ENCODE data around the gene CFHR5. TPM values are rescaled to one million over a fixed set of nuclear protein-coding genes. Genes with fewer than 3 reads are reported as not detected.
A peak's percentile ranks its signal among the peaks of the same experiment; 100 is the strongest.

Gene CFHR5
- total and polyA plus RNA-seq, 5 donors from 2014 or later, result not detected

DNA sequence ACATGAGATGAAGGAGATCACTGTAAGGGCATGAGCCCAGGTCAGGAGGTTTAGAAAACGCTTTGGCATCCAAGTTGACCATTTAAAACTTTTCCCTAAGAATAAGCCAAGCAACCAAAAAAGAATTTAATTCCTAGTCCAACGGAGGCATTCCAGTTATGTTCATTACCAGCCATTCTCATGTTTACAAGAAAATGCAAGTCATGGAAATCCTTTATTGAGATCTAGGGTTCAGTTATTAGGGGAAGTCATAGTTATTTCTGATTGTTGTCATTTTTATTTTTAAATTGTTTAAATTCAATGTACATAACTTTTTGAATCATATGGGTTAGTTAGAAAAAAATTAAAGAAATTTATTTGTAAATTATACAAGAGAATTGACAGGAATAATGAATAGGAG is 24.5 kb downstream of the CFHR5 start:
- Histone ChIP-seq H3K4me3 (ENCODE audit: low read depth, low read length) (no peak overlapping the region), H3K36me3 (ENCODE audit: control insufficient read depth, insufficient read depth, low read length) (no peaks in the 10 kb centered on the region), H3K27me3 (ENCODE audit: control insufficient read depth, insufficient read depth, low read length) (no peaks in the 10 kb centered on the region), H3K4me1 (ENCODE audit: control insufficient read depth, insufficient read depth, low read length, poor library complexity, severe bottlenecking) (no peaks in the 10 kb centered on the region), H3K9me3 (ENCODE audit: control insufficient read depth in 2 of 2, low read length in 2 of 2) (no peaks in the 10 kb centered on the region), H3K27ac (ENCODE audit: insufficient read depth, low read length, poor library complexity, severe bottlenecking) (no peak overlapping the region)
- Mint-ChIP-seq H3K4me1 (no peaks in the 10 kb centered on the region), H3K9me3 (peaks cover 0 to 1% (median 0%) of the 10 kb centered on the region in 7 donors), H3K4me3 (no peak overlapping the region), H3K36me3 (no peaks in the 10 kb centered on the region), H3K27ac (no peak overlapping the region), H3K27me3 (no peaks in the 10 kb centered on the region)
- ATAC-seq (ENCODE audit: low read depth in 2 of 2), result no peak
- no peak for DNase-seq

DNA sequence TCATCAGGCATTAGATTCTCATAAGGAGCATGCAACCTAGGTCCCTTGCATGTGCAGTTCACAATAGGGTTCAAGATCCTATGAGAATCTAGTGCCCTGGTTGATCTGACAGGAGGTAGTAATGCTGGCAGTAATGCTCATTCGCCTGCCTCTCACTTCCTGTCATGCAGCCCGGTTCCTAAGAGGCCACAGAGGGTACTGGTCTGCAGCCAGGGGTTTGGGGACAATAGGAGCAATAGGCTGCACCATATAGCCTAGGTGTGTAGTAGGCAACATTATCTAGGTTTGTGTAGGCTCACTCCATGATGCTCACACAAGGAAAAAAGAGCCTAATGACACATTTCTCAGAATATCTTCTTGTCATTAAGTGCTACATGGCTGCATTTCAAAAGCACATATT is 25.8 kb downstream of the CFHR5 start:
- Mint-ChIP-seq H3K4me3 (peak overlapping the region in 1 of 4 donors; percentile 6), H3K27ac (no peak overlapping the region), H3K36me3 (no peaks in the 10 kb centered on the region), H3K27me3 (no peaks in the 10 kb centered on the region), H3K9me3 (peaks cover 0 to 1% (median 0%) of the 10 kb centered on the region in 7 donors), H3K4me1 (no peaks in the 10 kb centered on the region)
- Histone ChIP-seq H3K27me3 (ENCODE audit: control insufficient read depth, insufficient read depth, low read length) (no peaks in the 10 kb centered on the region), H3K4me3 (ENCODE audit: low read depth, low read length) (no peak overlapping the region), H3K27ac (ENCODE audit: insufficient read depth, low read length, poor library complexity, severe bottlenecking) (no peak overlapping the region), H3K36me3 (ENCODE audit: control insufficient read depth, insufficient read depth, low read length) (no peaks in the 10 kb centered on the region), H3K9me3 (ENCODE audit: control insufficient read depth in 2 of 2, low read length in 2 of 2) (no peaks in the 10 kb centered on the region), H3K4me1 (ENCODE audit: control insufficient read depth, insufficient read depth, low read length, poor library complexity, severe bottlenecking) (no peaks in the 10 kb centered on the region)
- ATAC-seq (ENCODE audit: low read depth in 2 of 2) (no peak), DNase-seq (no peak)

DNA sequence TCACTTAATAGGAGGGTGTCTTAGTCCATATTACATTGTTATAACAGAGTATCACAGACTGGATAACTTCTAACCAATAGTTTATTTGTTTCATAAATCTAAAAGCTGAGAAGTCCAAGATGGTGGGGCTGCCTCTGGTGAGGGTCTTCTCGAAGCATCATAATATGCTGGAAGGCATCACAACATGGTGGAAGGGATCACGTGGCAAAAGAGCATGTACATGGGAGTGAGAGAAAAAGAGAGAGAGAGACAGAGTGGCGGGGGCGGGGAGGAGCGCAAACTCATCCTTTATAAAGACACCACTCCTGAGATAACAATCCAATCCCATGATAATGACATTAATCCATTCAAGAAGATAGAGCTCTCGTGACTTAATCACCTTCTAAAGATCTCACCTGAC is 31.5 kb downstream of the CFHR5 start:
- no peak overlapping the region for H3K27ac Mint-ChIP-seq

GRCh38 chr1:197011614-197012013 is 34.3 kb downstream of the CFHR5 start:
- Histone ChIP-seq H3K9me3 (ENCODE audit: control insufficient read depth in 2 of 2, low read length in 2 of 2) (no peaks in the 10 kb centered on the region), H3K4me3 (ENCODE audit: low read depth, low read length) (no peak overlapping the region), H3K36me3 (ENCODE audit: control insufficient read depth, insufficient read depth, low read length) (no peaks in the 10 kb centered on the region), H3K4me1 (ENCODE audit: control insufficient read depth, insufficient read depth, low read length, poor library complexity, severe bottlenecking) (no peaks in the 10 kb centered on the region), H3K27me3 (ENCODE audit: control insufficient read depth, insufficient read depth, low read length) (no peaks in the 10 kb centered on the region), H3K27ac (ENCODE audit: insufficient read depth, low read length, poor library complexity, severe bottlenecking) (no peak overlapping the region)
- no peak overlapping the region for H3K27ac Mint-ChIP-seq
- peaks cover 0 to 10% (median 4%) of the 10 kb centered on the region in 7 donors for H3K9me3 Mint-ChIP-seq
- H3K4me3 Mint-ChIP-seq, result no peak overlapping the region
- H3K4me1 Mint-ChIP-seq, result no peaks in the 10 kb centered on the region
- no peaks in the 10 kb centered on the region for H3K36me3 Mint-ChIP-seq
- DNase-seq (no peak), ATAC-seq (ENCODE audit: low read depth in 2 of 2) (no peak)
- peaks cover 4% of the 10 kb centered on the region for H3K27me3 Mint-ChIP-seq

More for the DNA sequence above, 31.5 kb downstream of the CFHR5 start:
- Histone ChIP-seq H3K27me3 (ENCODE audit: control insufficient read depth, insufficient read depth, low read length) (no peaks in the 10 kb centered on the region), H3K36me3 (ENCODE audit: control insufficient read depth, insufficient read depth, low read length) (no peaks in the 10 kb centered on the region), H3K4me1 (ENCODE audit: control insufficient read depth, insufficient read depth, low read length, poor library complexity, severe bottlenecking) (no peaks in the 10 kb centered on the region), H3K9me3 (ENCODE audit: control insufficient read depth in 2 of 2, low read length in 2 of 2) (no peaks in the 10 kb centered on the region), H3K4me3 (ENCODE audit: low read depth, low read length) (no peak overlapping the region), H3K27ac (ENCODE audit: insufficient read depth, low read length, poor library complexity, severe bottlenecking) (no peak overlapping the region)
- H3K9me3 Mint-ChIP-seq, result peaks cover 0 to 10% (median 2%) of the 10 kb centered on the region in 7 donors
- peaks cover 4% of the 10 kb centered on the region for H3K27me3 Mint-ChIP-seq
- ATAC-seq (ENCODE audit: low read depth in 2 of 2) (no peak), DNase-seq (no peak)
- H3K4me1 Mint-ChIP-seq, result no peaks in the 10 kb centered on the region
- no peaks in the 10 kb centered on the region for H3K36me3 Mint-ChIP-seq
- H3K4me3 Mint-ChIP-seq, result no peak overlapping the region

- no peak overlapping the region for H3K27ac ChIP-seq (ENCODE audit: insufficient read depth, low read length, poor library complexity, severe bottlenecking)
- H3K36me3 ChIP-seq (ENCODE audit: control insufficient read depth, insufficient read depth, low read length), result no peaks in the 10 kb centered on the region
- H3K9me3 ChIP-seq (ENCODE audit: control insufficient read depth in 2 of 2, low read length in 2 of 2), result no peaks in the 10 kb centered on the region
- no peak overlapping the region for H3K4me3 ChIP-seq (ENCODE audit: low read depth, low read length)
- Mint-ChIP-seq H3K36me3 (no peaks in the 10 kb centered on the region), H3K4me1 (no peaks in the 10 kb centered on the region), H3K9me3 (peaks cover 0 to 10% (median 4%) of the 10 kb centered on the region in 7 donors), H3K27ac (no peak overlapping the region), H3K27me3 (peaks cover 4% of the 10 kb centered on the region), H3K4me3 (no peak overlapping the region)
- DNase-seq, result no peak
- ATAC-seq (ENCODE audit: low read depth in 2 of 2), result no peak
- no peaks in the 10 kb centered on the region for H3K4me1 ChIP-seq (ENCODE audit: control insufficient read depth, insufficient read depth, low read length, poor library complexity, severe bottlenecking)
- no peaks in the 10 kb centered on the region for H3K27me3 ChIP-seq (ENCODE audit: control insufficient read depth, insufficient read depth, low read length)
These were observed 35.9 kb downstream of the CFHR5 start for GRCh38 chr1:197013234-197013633.

DNA sequence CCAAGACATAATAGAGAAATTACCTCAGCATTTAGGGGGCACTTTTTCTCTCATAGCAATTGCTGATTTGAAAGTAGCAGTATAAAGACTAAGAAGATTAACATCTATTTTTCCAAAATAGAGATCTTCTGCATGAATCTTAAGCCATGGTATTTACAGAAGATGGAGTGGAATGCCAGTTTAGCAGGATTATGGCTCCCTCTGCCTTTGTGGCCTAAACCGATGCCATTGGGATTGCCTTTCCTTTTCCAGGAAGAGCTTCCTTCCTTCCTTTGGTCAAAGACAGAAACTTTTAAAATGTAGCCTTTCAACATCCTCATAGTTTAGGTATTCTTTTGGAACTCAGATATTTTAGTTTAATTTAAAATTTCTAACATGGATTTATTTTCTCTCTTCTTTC is 39.4 kb downstream of the CFHR5 start:
- H3K4me1 Mint-ChIP-seq, result no peaks in the 10 kb centered on the region
- no peak for DNase-seq
- peaks cover 0 to 2% (median under 1%) of the 10 kb centered on the region in 7 donors for H3K9me3 Mint-ChIP-seq
- no peak for ATAC-seq (ENCODE audit: low read depth in 2 of 2)
- H3K27me3 Mint-ChIP-seq, result no peaks in the 10 kb centered on the region
- no peak overlapping the region for H3K4me3 Mint-ChIP-seq
- no peak overlapping the region for H3K4me3 ChIP-seq (ENCODE audit: low read depth, low read length)
- no peaks in the 10 kb centered on the region for H3K9me3 ChIP-seq (ENCODE audit: control insufficient read depth in 2 of 2, low read length in 2 of 2)
- H3K36me3 ChIP-seq (ENCODE audit: control insufficient read depth, insufficient read depth, low read length), result no peaks in the 10 kb centered on the region
- H3K27me3 ChIP-seq (ENCODE audit: control insufficient read depth, insufficient read depth, low read length), result no peaks in the 10 kb centered on the region
- no peaks in the 10 kb centered on the region for H3K4me1 ChIP-seq (ENCODE audit: control insufficient read depth, insufficient read depth, low read length, poor library complexity, severe bottlenecking)
- H3K36me3 Mint-ChIP-seq, result no peaks in the 10 kb centered on the region
- H3K27ac Mint-ChIP-seq, result no peak overlapping the region
- H3K27ac ChIP-seq (ENCODE audit: insufficient read depth, low read length, poor library complexity, severe bottlenecking), result no peak overlapping the region

DNA sequence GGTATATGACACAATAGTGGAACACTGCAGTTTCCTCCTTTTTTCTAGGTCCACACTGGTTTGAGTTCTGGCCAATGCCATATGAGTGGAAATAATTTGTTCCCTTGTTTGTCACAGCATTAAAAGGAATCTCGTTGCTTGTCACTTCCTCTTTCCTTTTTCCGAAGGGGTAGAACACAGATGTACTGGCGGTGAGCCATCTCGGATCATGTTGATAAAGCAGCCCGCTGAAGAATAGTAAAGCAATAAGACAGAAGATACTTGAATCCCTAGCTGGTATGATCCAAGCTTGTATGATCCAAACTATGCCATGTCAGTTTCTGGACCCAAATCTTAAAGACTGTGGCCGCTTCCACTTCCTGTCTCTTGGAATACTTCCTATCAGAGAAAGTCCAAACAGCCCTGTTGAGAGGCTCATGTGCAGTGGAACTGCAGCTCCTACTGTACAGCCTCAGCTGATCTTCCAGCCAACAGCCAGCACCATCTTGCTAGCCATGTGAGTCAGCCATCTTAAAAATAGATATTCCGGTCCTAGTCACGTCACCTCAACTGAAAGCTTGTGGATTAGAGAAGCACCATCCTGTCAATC is 40.3 kb downstream of the CFHR5 start:
- no peak overlapping the region for H3K4me3 ChIP-seq (ENCODE audit: low read depth, low read length)
- no peaks in the 10 kb centered on the region for H3K9me3 ChIP-seq (ENCODE audit: control insufficient read depth in 2 of 2, low read length in 2 of 2)
- no peaks in the 10 kb centered on the region for H3K36me3 ChIP-seq (ENCODE audit: control insufficient read depth, insufficient read depth, low read length)
- ATAC-seq (ENCODE audit: low read depth in 2 of 2), result no peak
- Mint-ChIP-seq H3K27ac (no peak overlapping the region), H3K9me3 (peaks cover 0 to 2% (median 0%) of the 10 kb centered on the region in 7 donors), H3K36me3 (no peaks in the 10 kb centered on the region), H3K4me3 (no peak overlapping the region), H3K4me1 (no peaks in the 10 kb centered on the region), H3K27me3 (no peaks in the 10 kb centered on the region)
- DNase-seq, result no peak
- H3K27me3 ChIP-seq (ENCODE audit: control insufficient read depth, insufficient read depth, low read length), result no peaks in the 10 kb centered on the region
- H3K27ac ChIP-seq (ENCODE audit: insufficient read depth, low read length, poor library complexity, severe bottlenecking), result no peak overlapping the region
- no peaks in the 10 kb centered on the region for H3K4me1 ChIP-seq (ENCODE audit: control insufficient read depth, insufficient read depth, low read length, poor library complexity, severe bottlenecking)

- H3K9me3 ChIP-seq (ENCODE audit: control insufficient read depth in 2 of 2, low read length in 2 of 2), result no peaks in the 10 kb centered on the region
- DNase-seq (no peak), ATAC-seq (ENCODE audit: low read depth in 2 of 2) (no peak)
- no peaks in the 10 kb centered on the region for H3K4me1 ChIP-seq (ENCODE audit: control insufficient read depth, insufficient read depth, low read length, poor library complexity, severe bottlenecking)
- no peaks in the 10 kb centered on the region for H3K27me3 ChIP-seq (ENCODE audit: control insufficient read depth, insufficient read depth, low read length)
- Mint-ChIP-seq H3K36me3 (no peaks in the 10 kb centered on the region), H3K27me3 (peaks cover 10% of the 10 kb centered on the region), H3K27ac (no peak overlapping the region), H3K4me3 (no peak overlapping the region), H3K9me3 (no peaks in the 10 kb centered on the region), H3K4me1 (no peaks in the 10 kb centered on the region)
- no peak overlapping the region for H3K27ac ChIP-seq (ENCODE audit: insufficient read depth, low read length, poor library complexity, severe bottlenecking)
- no peak overlapping the region for H3K4me3 ChIP-seq (ENCODE audit: low read depth, low read length)
- no peaks in the 10 kb centered on the region for H3K36me3 ChIP-seq (ENCODE audit: control insufficient read depth, insufficient read depth, low read length)
These were observed 44.4 kb downstream of the CFHR5 start for GRCh38 chr1:197021716-197022115.

Data from CD4-positive, CD25-positive, alpha-beta regulatory T cell (primary cell).